NCI-H2196 treated with DMSO at 0.1 percent for 48 hours (cell line): ENCODE results near the gene PTTG1IP.

ENCODE experiments used
- DNase-seq: peaks from one replicate; lab custom pipeline; 2025; ENCODE audit not compliant: unreplicated experiment; lab: John Stamatoyannopoulos, UW

PTTG1IP gene

GRCh38 chr21:44897326-44898010 is 24.0 kb upstream of the PTTG1IP start:
- DNase-seq: no peak

- DNase-seq: no peak
Measured at GRCh38 chr21:44896561-44897286, 23.2 kb upstream of the PTTG1IP start.

GRCh38 chr21:44895859-44896258 is 22.4 kb upstream of the PTTG1IP start:
- DNase-seq: no peak

- DNase-seq: no peak
Measured at GRCh38 chr21:44894687-44895302, 21.3 kb upstream of the PTTG1IP start.

GRCh38 chr21:44893948-44894656 is 20.6 kb upstream of the PTTG1IP start:
- DNase-seq: no peak

- DNase-seq: no peak
Measured at GRCh38 chr21:44893278-44893556, 19.7 kb upstream of the PTTG1IP start.

- DNase-seq: no peak
Measured at GRCh38 chr21:44892536-44893277, 19.2 kb upstream of the PTTG1IP start.

GRCh38 chr21:44892095-44892494 is 18.6 kb upstream of the PTTG1IP start:
- DNase-seq: no peak

GRCh38 chr21:44891631-44892031 is 18.1 kb upstream of the PTTG1IP start:
- DNase-seq: no peak

GRCh38 chr21:44890961-44891541 is 17.6 kb upstream of the PTTG1IP start:
- no peak for DNase-seq

GRCh38 chr21:44890338-44890931 is 16.9 kb upstream of the PTTG1IP start:
- no peak for DNase-seq

GRCh38 chr21:44889625-44890337 is 16.3 kb upstream of the PTTG1IP start:
- no peak for DNase-seq

- DNase-seq: no peak
Measured at GRCh38 chr21:44888581-44889550, 15.4 kb upstream of the PTTG1IP start.

GRCh38 chr21:44887807-44888580 is 14.5 kb upstream of the PTTG1IP start:
- DNase-seq: no peak

GRCh38 chr21:44887126-44887806 is 13.8 kb upstream of the PTTG1IP start:
- DNase-seq: no peak

GRCh38 chr21:44886113-44887075 is 12.9 kb upstream of the PTTG1IP start:
- DNase-seq: no peak
